Natural killer cell (primary cell): ENCODE data around the gene SGF29. TPM values are rescaled to one million over a fixed set of nuclear protein-coding genes. Genes with fewer than 3 reads are reported as not detected.

ENCODE experiments used
- ATAC-seq, 3 donors: fragments of 150-1000 bp in 2 of 3; fragments of 200-7000 bp in 1 of 3; cut with Tn5 transposase; 1 replicate in 1 of 3; 2 replicates in 2 of 3; pipeline ENCODE4 v1.10.0; 2021; ENCODE audit warnings: mild to moderate bottlenecking in 2 of 3, moderate library complexity in 2 of 3
- DNase-seq, 2 donors: peaks; one replicate each; pipeline versions ENCODE4 v3.0.0 to v3.0.0-alpha.2; 2013 to 2021; ENCODE audit warnings: mixed read lengths in 1 of 2
- H3K27ac ChIP-seq: one replicate; pipeline ENCODE4 v1.5.1; 2013; ENCODE audit warnings: mild to moderate bottlenecking, low read length
- H3K27me3 ChIP-seq: one replicate; pipeline ENCODE4 v1.6.1; 2013; ENCODE audit warnings: low read length; ENCODE audit not compliant: control insufficient read depth, insufficient read depth
- H3K36me3 ChIP-seq: one replicate; pipeline ENCODE4 v1.6.1; 2013; ENCODE audit warnings: low read length; ENCODE audit not compliant: control insufficient read depth, insufficient read depth
- H3K4me1 ChIP-seq: one replicate; pipeline ENCODE4 v1.6.1; 2013; ENCODE audit warnings: low read length; ENCODE audit not compliant: control insufficient read depth, insufficient read depth
- H3K4me3 ChIP-seq: one replicate; pipeline ENCODE4 v1.5.1; 2013; ENCODE audit warnings: low read length
- H3K9me3 ChIP-seq: one replicate; pipeline ENCODE4 v1.6.1; 2013; ENCODE audit warnings: low read length; ENCODE audit not compliant: control insufficient read depth, insufficient read depth
- H3K27ac Mint-ChIP-seq, 2 donors: one replicate each; pipeline ENCODE4 v1.8.0; 2022; ENCODE audit warnings: mild to moderate bottlenecking in 2 of 2, mixed read lengths in 2 of 2, moderate library complexity in 1 of 2
- H3K27me3 Mint-ChIP-seq, 2 donors: one replicate each; pipeline ENCODE4 v1.8.0; 2022; ENCODE audit warnings: low read depth in 2 of 2, mixed read lengths in 2 of 2
- H3K36me3 Mint-ChIP-seq: one replicate; pipeline ENCODE4 v1.8.0; 2022; ENCODE audit warnings: mixed read lengths
- H3K4me1 Mint-ChIP-seq, 2 donors: one replicate each; pipeline ENCODE4 v1.8.0; 2022; ENCODE audit warnings: mixed read lengths in 2 of 2
- H3K4me3 Mint-ChIP-seq: one replicate; pipeline ENCODE4 v1.8.0; 2022; ENCODE audit warnings: mild to moderate bottlenecking, moderate library complexity, mixed read lengths
- H3K9me3 Mint-ChIP-seq, 2 donors: one replicate each; pipeline ENCODE4 v1.8.0; 2022; ENCODE audit warnings: mixed read lengths in 2 of 2
- CTCF ChIP-seq: fragments of 200-600 bp; IDR thresholded peaks from one replicate; pipeline ENCODE4 v1.8.0; 2022; ENCODE audit warnings: antibody characterized with exemption
- WGBS: methylation state at CpG from one replicate; pipeline ENCODE4 v1.1.7; 2013; ENCODE audit warnings: missing lambda C conversion rate; ENCODE audit not compliant: insufficient coverage; 5-methylcytosine and 5-hydroxymethylcytosine counted together
- intact Hi-C: fragments of 100-400 bp; cut with micrococcal nuclease; formaldehyde crosslinking; loops from one replicate; pipeline ENCODE4 v1.14.2; 2022
- total RNA-seq, 4 donors: library from RNA; stranded (reverse); fragments of 120-200 nt in 1 of 4; gene quantifications; one replicate each; pipeline versions ENCODE4 v1.2.3 to v1.2.4, GENCODE V29; 2013 to 2022

The SGF29 gene
- total RNA-seq, 3 donors from 2014 or later (not counting 1 experiment from before 2014, with no cell fraction given), result 31.6 to 45.1 (median 43.1) TPM

GRCh38 chr16:28572696-28573510 lies 19.2 kb downstream of the SGF29 start:
- ATAC-seq, result no peak
- Mint-ChIP-seq H3K27me3 (no peaks in the 10 kb centered on the region), H3K4me3 (no peak overlapping the region), H3K4me1 (peaks cover 41 to 42% of the 10 kb centered on the region in 2 donors), H3K27ac (peak overlapping the region; percentile 14 to 44), H3K9me3 (no peaks in the 10 kb centered on the region), H3K36me3 (no peaks in the 10 kb centered on the region)
- intact Hi-C loops, result no loop called here
- Histone ChIP-seq H3K4me3 (no peak overlapping the region), H3K4me1 (peaks cover 15% of the 10 kb centered on the region), H3K9me3 (no peaks in the 10 kb centered on the region), H3K36me3 (no peaks in the 10 kb centered on the region), H3K27me3 (no peaks in the 10 kb centered on the region), H3K27ac (no peak overlapping the region)
- DNase-seq, result no peak
- TF ChIP-seq CTCF, result no peak
- 79% methylated on average over 15 of the region's 15 CpGs for WGBS

GRCh38 chr16:28573738-28574718 lies 20.3 kb downstream of the SGF29 start:
- Mint-ChIP-seq H3K36me3 (no peaks in the 10 kb centered on the region), H3K9me3 (no peaks in the 10 kb centered on the region), H3K27me3 (no peaks in the 10 kb centered on the region), H3K4me1 (peaks cover 41 to 42% of the 10 kb centered on the region in 2 donors), H3K27ac (peak overlapping the region; percentile 14 to 44), H3K4me3 (no peak overlapping the region)
- TF ChIP-seq CTCF, result no peak
- DNase-seq (no peak), ATAC-seq (peak in 1 of 3 donors; percentile 52)
- Histone ChIP-seq H3K27me3 (no peaks in the 10 kb centered on the region), H3K36me3 (no peaks in the 10 kb centered on the region), H3K9me3 (no peaks in the 10 kb centered on the region), H3K4me3 (no peak overlapping the region), H3K4me1 (peaks cover 15% of the 10 kb centered on the region), H3K27ac (no peak overlapping the region)
- WGBS, result 67% methylated on average over 17 of the region's 17 CpGs
- intact Hi-C loops, result no loop called here

- peaks cover 15% of the 10 kb centered on the region for H3K4me1 ChIP-seq
- H3K4me3 Mint-ChIP-seq, result no peak overlapping the region
- no peak overlapping the region for H3K4me3 ChIP-seq
- H3K27me3 Mint-ChIP-seq, result no peaks in the 10 kb centered on the region
- no peaks in the 10 kb centered on the region for H3K9me3 Mint-ChIP-seq
- peak overlapping the region in 1 of 2 donors; percentile 44 for H3K27ac Mint-ChIP-seq
- TF ChIP-seq CTCF, result no peak
- H3K9me3 ChIP-seq, result no peaks in the 10 kb centered on the region
- H3K4me1 Mint-ChIP-seq, result peaks cover 33 to 34% of the 10 kb centered on the region in 2 donors
- no peak for ATAC-seq
- H3K27me3 ChIP-seq, result no peaks in the 10 kb centered on the region
- no peaks in the 10 kb centered on the region for H3K36me3 ChIP-seq
- no peak overlapping the region for H3K27ac ChIP-seq
- DNase-seq, result no peak
- intact Hi-C loops, result no loop called here
- 100% methylated on average over 2 of the region's 2 CpGs for WGBS
- no peaks in the 10 kb centered on the region for H3K36me3 Mint-ChIP-seq
Measured at GRCh38 chr16:28574925-28575324, 21.2 kb downstream of the SGF29 start.
